Activated CD8-positive, alpha-beta memory T cell treated with anti-CD3 and anti-CD28 coated beads for 48 hours (primary cell): ENCODE data around the gene PRKD2.

Source experiments
- DNase-seq, 3 experiments: peaks; one replicate each; pipeline ENCODE4 v3.0.0-alpha.2; 2020; ENCODE audit warnings: low read depth in 2 of 3, low spot score in 2 of 3

The PRKD2 gene

DNA sequence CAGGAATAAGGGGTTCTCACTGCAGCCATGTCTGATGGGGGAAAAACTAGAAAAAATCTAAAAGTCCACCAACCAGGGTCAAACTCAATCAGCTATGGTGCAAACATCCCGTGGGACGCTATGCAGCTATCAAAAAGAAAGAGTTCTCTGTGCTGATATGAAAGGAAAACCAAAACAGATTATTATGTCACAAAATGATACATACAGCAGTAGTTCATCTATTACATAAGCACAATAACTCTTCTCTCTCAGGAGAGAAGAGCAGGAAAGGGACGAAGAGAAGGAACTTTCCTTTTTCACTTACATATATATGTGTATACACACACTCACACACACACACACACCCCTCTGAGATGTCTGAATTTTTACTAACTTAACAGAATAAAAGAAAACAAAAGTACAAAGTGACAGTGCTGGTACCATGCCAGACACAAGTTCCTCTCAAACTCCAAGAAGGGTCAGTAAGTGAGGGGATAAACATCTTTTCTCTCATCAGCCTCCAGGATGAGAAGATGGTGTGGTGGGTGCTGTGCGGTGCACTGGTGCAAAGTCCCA, 26.1 kb upstream of the PRKD2 start:
- no peak for DNase-seq

DNA sequence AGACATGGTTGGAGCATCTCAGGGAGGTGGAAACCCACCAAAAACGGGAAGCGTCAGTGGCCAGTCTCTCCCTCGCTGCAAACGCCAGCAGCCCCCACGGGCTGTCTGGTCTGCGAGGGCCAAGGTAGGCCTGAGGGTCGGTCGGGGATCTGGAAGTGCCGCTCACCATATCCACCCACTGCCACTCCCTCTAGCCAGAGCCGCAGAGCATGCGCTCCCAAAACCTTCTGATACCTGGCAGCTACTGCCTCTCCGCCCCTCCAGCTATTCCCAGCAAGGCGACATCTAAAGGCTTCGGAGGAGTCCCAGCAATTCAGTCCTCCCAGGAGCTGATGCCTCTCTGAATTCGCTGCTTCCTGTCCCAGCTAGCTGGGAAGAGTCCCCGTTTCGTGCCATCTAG, 24.5 kb upstream of the PRKD2 start:
- DNase-seq, result no peak

DNA sequence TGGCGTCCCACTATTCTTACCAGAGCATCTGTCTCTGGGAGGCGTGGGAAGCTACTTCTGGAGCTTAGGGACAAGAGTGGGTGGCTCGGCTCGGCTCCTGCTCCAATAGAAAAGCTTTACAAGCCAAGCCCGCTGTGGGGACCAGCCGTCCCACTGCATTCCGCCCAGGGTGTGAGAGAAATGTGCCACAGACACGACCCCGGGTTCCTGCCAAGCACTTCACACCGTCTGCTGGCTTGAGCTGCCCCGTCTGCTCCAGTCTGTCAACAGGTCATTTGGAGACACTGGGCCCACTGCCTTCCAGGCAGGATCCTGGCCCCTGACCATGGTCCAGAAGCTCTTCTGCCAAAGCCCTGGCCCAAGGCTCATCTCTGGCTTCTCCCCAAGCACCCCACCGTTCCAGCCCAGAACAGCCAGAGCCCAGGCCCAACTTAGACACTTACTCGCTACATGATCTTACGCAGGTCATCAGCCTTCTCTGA, 22.4 kb upstream of the PRKD2 start:
- no peak for DNase-seq

DNA sequence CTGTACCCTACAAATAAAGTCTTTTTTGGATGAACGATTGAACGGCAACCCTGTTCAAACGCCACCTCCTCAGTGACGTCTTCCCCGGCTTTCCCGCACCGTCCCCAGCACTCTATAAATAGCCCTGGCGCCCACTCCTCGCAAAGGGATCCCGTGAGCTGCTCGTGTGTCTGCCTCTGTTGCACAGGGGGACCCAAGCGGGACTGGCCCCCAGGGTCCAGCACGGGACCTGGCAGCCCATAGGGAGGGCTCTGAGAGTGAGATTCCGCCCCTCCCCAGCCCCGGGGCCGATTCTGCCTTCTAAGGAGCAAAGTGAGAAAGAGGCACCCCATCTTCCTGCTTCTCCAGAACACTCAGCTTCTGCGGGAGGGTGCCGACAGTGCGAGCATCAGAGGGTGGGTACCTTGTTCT, 20.9 kb upstream of the PRKD2 start:
- DNase-seq, result no peak

DNA sequence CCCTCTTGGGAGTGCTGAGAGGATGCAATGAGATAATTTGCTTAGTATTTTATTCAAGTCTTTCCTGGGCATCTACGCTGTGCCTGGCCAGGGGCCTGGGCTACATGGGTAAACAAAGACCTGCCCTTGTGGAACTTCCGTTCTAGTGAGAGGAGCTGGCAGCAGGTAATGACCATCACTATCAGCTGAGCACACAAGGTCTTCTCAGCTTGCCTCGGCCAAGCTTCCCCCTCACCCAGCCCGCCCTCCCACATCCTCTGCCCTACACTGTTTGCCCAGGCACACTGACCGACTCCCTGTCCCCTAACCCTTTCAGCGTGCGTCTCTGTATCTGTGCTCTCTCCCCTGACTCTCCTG, 20.4 kb upstream of the PRKD2 start:
- no peak for DNase-seq

DNA sequence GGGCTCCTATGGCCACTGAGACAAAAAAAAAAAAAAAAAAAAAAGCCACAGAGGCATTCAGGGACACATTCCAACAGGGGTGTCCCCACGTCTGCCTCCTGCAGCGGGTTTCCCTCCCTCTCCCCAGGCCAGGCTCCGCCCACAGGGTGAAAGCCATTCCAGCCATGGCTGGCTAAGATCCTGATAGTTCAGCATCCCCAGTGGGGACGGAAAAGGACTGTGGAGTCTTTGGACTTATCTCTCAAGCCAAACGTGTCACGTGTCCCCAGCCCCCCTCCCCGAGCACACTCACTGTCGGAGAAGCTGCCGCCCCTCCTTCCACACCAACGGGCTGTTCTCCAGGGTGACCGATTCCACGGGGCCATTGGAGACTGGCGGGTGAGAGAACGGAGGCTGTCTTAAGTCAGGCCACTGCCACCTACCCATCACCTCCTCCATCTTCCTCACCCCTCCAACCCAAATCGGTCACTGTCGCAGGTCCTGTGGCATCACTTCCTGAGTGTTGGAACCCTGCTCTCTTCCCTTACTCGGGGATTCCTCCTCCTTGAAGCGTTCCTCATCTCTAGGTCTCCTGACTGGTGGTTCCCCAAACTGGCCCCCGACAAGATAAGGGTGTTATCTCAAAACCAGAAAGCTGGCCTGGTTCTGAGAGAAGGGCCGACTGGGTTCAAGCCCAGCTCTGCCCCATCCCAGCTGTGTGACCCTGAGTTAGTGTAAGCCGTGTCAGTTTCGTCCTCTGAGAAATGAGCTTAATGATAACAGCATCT, 19.8 kb upstream of the PRKD2 start:
- no peak for DNase-seq

DNA sequence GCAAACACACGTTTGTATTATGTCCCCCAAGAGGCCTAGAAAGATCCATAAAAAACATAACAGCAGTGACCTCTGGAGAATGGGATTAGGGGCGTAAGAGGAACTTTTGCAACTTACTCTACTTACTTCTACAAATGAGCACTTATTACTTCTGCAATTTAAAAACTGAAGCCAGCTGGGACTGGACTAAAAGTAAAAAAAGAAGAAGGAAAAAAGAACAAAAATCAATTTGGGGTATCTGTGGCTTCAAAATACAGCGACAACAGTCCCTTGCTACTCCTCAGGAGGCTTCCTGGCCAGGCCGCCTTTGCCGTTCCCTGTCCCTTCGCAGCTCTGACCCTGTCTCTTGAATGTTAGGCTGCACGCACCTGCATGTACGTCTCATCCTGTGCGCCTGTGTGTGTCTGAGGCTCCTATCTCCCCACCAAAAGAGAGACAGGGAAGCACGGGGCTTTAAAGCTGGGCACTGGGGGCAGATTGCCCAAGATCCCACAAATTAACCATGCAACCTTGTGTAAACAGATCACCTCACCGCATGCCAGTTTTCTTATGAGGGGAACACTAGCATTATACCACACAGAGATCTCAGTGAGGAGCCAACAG, 16.9 kb upstream of the PRKD2 start:
- DNase-seq, result no peak

DNA sequence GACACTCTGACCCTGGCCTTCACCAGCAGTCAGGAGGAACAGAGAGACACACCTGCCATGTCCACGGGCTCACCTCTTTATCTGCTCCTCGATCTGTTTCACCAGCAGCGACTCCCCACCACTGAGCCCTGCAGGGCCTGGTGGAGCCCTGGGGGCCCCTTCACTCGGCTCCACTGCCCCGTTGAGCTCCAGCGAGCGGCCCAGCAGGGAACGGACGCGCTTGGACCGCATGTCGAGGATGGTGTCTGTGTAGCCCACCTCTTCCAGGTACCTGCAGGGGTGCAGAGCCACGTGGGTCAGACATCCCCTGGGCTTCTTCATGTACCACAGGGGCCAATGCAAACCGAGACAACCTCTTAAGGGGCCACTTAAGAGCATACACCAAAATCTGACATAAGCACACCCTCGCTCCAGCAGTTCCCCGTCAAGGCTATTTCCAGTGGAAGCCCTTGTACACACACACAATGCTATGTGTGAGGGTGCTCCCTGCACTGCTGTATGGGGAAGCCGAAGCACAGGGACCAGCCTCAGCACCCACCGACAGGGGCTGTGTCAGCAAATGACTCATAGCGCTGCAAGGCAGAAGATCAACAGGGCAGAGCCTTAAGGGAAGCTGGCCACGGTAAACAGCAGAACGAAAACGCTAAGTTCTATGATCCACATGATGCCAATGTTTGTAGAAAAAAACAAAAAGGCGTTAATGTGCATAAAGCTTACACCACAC, 16.2 kb upstream of the PRKD2 start:
- DNase-seq, result no peak

DNA sequence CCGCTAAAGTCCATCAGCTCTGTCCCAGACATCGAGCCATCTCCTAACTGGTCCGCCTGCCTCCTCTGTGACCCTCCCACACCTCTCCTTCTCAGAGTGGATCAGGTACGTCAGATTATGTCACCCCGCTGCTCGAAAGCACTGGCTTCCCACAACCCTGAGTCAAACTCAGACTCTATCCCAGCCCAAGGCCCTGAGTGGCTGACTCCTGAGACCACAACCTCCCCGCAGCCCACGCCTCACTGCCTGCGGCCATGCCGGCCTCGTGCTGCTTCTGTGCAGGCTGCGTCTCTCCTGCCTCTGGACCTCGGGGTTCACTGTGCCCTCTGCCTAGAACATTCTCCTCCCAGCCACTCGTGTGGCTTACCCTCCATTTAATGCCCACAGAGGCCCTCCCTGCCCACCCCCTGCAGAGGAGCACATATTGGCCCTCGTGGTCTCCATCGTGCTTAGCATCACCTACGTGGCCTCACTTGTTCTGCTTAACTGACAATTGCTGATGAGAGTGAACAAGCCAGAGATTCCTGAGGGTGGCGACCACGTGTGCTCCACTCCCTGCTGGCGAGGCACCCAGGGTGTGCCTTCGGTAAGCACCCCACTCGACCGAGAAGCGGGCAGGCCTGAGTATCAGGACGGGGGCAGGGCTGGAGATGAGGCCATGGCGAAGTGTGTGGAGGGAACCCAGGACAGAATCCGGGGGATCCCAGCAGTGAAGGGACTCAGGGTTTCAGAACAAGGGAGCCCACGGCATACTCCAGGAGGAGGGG, 15.4 kb upstream of the PRKD2 start:
- no peak for DNase-seq

DNA sequence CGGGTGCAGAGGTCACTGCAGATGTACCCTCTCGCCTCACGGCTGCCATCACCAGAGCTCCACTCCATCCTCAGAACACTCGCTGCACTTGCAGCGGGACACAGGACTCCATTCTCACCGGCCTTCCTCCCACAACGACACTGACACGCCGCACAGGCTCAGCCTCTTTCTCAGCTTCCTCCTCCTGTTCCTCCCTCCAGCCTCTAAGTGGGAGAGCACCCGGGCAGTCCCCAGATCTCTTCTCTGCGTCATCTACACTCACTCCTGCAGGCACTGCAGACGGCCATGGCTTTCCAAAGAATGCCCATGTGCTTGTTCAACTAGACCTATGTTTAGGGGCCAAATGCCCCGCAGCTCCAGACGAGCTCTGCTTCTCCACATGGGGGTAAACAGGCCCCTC, 14.7 kb upstream of the PRKD2 start:
- DNase-seq, result no peak

DNA sequence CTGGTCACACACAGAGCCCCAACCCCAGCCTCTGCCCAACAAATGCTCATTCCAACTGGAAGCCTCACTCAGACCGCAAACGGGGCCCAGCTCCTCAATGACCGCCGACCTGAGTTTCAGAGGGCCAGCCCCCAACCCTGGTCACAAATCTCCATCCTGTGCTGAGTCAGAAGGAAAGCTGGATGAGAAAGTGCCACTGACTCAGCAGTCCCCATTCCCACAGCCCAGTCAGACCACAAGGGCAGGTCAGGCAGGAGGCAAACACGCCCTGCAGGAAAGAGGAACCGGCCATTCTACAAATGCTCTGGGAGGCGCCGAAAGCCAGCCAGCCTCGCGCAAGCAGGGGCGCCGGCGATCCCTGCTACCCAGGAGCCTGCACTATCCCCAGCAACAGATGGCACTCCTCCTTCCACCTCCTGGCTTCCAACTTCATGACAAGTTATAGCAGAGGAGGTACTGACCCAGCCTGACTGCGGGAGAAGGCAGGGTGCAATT, 14.1 kb upstream of the PRKD2 start:
- DNase-seq, result no peak

DNA sequence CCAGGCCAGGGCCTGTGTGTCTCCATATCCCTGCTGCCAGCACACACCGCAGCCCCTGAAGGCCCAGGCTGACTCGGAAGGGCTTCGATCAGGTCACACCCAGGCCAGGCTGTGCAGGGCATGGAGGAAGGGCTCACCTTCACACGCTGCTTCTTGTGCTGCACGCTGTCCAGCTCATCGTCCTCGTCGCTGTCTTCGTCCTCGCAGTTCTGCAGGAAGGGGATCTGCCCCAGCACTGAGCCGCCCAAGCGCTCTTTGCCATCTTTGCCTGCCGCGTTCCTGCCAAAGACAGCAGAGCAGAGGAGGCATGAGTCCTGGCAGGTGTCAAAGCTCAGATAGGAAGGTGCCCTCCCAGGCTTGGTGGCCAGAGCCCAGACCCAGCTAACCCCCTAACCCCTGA, 13.7 kb upstream of the PRKD2 start:
- DNase-seq, result no peak

DNA sequence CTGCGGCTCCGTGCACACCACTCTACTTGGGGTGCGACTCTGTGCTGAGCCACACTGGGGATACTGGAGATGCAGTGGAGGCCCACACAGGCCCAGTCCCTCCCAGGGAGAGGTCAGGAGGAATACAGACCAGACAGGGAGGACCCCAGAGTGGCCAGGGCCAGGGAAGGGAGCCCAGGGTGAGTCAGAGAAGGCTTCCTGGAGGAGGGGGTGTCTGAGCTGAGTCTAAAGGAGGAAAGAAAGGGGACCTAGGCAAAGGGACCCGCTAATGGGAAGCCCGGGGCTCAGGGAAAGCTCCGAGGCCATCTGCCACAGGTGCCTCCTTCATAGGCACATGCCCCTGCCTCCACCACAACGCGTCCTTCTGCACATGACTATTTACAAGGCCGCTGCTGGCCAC, 13.3 kb upstream of the PRKD2 start:
- no peak for DNase-seq

DNA sequence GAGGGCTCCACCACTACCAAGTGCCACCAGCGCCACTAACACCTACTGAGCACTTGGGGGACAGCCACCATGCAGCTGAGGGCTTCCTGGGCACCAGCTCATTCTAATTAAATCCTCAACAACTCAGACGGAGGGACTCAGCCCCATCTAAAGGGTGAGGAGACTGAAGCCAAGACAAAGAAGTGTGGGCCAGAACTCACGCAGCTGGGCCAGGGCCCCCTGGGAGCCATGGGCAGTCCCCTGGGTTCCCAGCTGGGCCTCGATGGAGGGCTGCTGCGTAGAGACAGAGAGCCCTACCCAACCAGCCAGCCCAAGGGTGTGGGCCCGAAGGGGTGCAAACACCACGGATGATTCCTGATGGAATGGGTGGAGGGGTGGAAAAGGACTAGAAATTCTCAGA, 12.8 kb upstream of the PRKD2 start:
- no peak for DNase-seq

DNA sequence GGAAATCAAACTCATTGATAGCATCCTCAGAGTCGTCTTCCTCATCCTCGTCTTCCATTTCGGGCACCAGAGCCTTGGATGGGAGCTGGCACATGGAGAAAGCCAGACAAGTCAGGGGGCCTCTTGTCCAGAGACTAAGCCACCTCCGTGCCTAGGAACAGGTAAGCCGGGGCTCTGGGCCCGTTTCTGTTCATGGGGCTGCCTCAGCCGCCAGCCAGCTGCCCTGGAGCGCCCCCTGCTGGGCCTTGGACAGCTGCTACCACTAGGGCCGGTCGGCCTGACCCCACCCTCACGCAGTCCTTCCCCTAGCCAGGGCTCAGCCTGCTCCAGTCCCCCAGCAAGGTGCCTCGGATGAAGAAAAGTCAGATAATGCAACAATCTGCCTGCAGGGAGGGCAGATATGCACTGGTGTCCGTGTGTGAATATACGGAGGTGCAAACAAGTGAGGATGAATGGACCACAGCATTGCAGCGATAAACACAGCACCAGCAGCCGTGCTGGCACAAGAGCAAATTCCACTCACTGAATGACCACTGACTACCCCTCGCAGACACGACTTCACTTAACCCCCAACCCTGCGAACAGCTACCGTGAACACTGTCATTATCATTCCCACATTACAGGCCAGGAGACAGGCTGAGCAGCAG, 11.9 kb upstream of the PRKD2 start:
- DNase-seq, result peak; percentile 48 to 68 (median 67)

DNA sequence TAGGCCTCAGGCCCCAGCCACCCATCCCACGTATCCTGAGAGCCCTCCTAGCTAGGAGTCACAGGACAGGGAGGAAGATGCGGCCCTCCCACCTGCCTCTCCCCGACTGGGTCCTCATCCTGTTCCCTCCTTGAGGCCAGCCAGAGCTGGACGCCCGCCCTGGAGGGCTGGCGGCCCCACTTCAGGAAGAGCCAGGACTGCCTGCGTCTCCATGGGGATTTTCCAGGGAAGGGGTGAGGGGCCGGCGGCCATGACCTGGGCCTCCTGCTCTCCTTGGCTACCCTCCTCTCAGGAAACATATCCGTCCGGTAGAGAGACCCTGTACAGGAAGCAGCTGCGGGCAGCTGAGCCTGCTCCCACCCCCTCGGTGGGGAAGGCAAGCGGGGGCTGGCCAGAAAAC, 11.3 kb upstream of the PRKD2 start:
- no peak for DNase-seq

DNA sequence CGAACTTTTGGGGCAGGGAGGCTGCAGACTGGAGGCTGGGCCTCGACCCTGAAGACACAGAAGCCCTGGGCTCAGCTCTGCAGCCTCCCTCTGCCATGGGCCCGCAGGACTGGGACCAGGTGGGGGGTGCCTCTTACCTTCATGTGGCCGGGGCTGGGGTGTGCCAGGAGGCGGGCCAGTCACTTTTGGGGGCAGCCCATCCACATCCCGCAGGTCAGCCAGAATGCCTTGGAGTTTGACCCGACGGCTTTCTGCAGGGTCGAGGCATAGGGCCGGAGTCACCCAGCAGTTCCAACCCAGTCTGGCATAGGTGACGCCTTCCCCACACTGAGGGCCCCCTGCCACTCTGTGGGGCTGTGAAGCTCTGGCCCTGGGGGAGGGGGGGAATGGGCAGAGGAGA, 10.8 kb upstream of the PRKD2 start:
- no peak for DNase-seq

DNA sequence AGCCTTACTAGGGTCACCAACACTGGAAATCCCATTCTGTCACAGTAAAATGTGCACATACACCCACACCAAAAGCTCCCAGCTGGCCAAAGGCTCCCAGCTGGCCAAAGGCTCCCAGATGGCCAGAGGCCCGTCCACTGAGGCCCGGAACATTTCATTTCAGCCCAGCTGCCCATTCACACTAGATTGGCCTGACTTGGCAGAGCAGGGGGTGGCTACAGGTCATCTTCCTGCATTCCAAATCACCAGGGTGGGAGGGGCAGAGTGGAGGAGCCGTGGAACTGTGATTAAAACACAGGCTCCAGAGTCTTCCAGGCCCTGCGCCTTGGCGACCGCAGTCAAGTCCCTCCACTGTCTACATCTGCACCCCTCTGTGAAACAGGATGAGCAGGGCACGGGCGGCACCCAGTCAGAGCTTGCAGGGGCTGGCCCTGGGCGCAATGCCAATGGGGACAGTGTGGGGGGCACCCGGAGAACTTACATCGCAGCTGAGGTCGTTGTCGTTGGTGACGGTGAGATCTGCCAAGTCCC, 10.1 kb upstream of the PRKD2 start:
- DNase-seq, result no peak

DNA sequence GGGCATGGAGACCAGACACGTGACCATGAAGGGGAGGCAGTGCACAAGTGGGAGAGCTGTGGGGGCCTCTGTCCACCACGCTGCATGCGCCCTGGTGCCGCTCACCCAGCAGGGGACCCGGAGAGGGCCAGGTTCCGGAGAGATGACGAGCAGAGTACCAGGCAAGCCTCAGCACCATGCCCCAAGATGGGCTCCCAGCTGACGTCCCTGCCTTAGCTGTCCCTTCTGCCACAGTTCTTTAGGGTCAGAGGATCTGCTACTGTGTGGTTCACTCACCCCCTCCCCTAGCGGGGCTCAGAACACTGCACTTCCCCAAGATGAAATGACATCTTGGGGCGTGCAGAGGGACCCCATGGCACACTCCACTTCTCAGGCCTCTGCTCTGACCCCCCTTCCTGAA, 9.6 kb upstream of the PRKD2 start:
- DNase-seq, result no peak

DNA sequence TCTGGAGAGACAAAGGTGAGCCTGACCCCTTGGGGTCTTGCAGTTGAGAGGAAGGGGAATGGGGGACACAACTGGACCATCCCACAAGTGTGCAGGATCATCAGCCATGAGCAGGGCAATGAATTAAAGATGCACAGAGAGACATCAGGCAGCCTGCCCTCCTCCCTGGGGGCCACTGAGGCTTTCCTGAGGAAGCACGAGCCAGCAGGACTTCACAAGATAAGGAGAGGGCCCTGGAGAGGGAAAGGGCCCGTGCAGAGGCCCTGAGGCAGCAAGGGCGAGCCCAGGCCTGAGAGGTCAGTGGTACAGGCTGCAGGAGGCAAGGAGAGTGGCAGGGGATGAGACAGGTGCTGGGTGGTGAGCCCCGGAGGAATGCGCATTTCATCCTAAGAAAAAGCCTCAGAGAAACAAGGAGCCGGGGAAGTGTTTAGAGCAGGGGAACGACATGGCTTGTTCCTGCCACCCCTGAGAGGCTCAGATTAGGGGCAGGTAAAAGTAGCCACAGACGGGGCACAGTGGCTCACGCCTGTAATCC, 9.0 kb upstream of the PRKD2 start:
- DNase-seq, result no peak
